Neuronal stem cell (in vitro differentiated cells): Measurements from ENCODE around the gene ILK.

Source experiments
- DNase-seq: peaks from one replicate; pipeline ENCODE4 v3.0.0-alpha.2; 2013; ENCODE audit warnings: low spot score
- H2AFZ ChIP-seq: one replicate; pipeline ENCODE4 v1.6.1; 2013; ENCODE audit warnings: mild to moderate bottlenecking, low read length, inconsistent platforms
- H2AK5ac ChIP-seq: 2 replicates; pipeline ENCODE4 v1.6.1; 2013; ENCODE audit warnings: low read depth, mild to moderate bottlenecking, inconsistent platforms, low read length, moderate library complexity, mixed read lengths
- H2BK120ac ChIP-seq: 2 replicates; pipeline ENCODE4 v1.6.1; 2013; ENCODE audit warnings: low read depth, mild to moderate bottlenecking, inconsistent platforms, low read length, moderate library complexity, mixed read lengths
- H2BK12ac ChIP-seq: one replicate; pipeline ENCODE4 v1.6.1; 2013; ENCODE audit warnings: low read length, inconsistent platforms
- H2BK15ac ChIP-seq: 2 replicates; pipeline ENCODE4 v1.6.1; 2013; ENCODE audit warnings: mild to moderate bottlenecking, low read length, inconsistent platforms, mixed read lengths
- H2BK5ac ChIP-seq: one replicate; pipeline ENCODE4 v1.6.1; 2013; ENCODE audit warnings: inconsistent platforms, mild to moderate bottlenecking, low read length, moderate library complexity
- H3K14ac ChIP-seq: one replicate; pipeline ENCODE4 v1.6.1; 2013; ENCODE audit warnings: low read length, inconsistent platforms
- H3K18ac ChIP-seq: 2 replicates; pipeline ENCODE4 v1.6.1; 2013; ENCODE audit warnings: low read length, inconsistent platforms
- H3K23ac ChIP-seq: 2 replicates; pipeline ENCODE4 v1.6.1; 2013; ENCODE audit warnings: low read depth, mild to moderate bottlenecking, mixed read lengths, low read length, inconsistent platforms; ENCODE audit not compliant: poor library complexity
- H3K27ac ChIP-seq: replicated peaks from 3 replicates; pipeline ENCODE4 v1.5.1; 2013; ENCODE audit warnings: low read length, inconsistent platforms
- H3K27me3 ChIP-seq, 3 experiments: 2 replicates each; pipeline ENCODE4 v1.6.1; 2013; ENCODE audit warnings: low read length in 3 of 3, mild to moderate bottlenecking in 2 of 3, inconsistent platforms in 1 of 3, low read depth in 1 of 3, mixed read lengths in 1 of 3, moderate library complexity in 1 of 3; ENCODE audit not compliant: control insufficient read depth in 3 of 3, insufficient read depth in 3 of 3
- H3K36me3 ChIP-seq, 2 donors: replicated peaks in 1 of 2; 2 replicates each; pipeline ENCODE4 v1.6.1; 2013; ENCODE audit warnings: low read length in 2 of 2; ENCODE audit not compliant: control insufficient read depth in 2 of 2, insufficient read depth in 2 of 2
- H3K4ac ChIP-seq: 2 replicates; pipeline ENCODE4 v1.6.1; 2013; ENCODE audit warnings: inconsistent platforms, mild to moderate bottlenecking, low read length, moderate library complexity
- H3K4me1 ChIP-seq, 2 donors: 1 replicate in 1 of 2; 2 replicates in 1 of 2; pipeline ENCODE4 v1.6.1; 2013; ENCODE audit warnings: low read length in 2 of 2, low read depth in 1 of 2; ENCODE audit not compliant: control insufficient read depth in 2 of 2, insufficient read depth in 1 of 2
- H3K4me2 ChIP-seq: one replicate; pipeline ENCODE4 v1.6.1; 2013; ENCODE audit warnings: mild to moderate bottlenecking, low read length, inconsistent platforms; ENCODE audit not compliant: insufficient read depth, poor library complexity, severe bottlenecking
- H3K4me3 ChIP-seq, 2 donors: 2 replicates each; pipeline ENCODE4 v1.5.1; 2013; ENCODE audit warnings: low read length in 2 of 2, mild to moderate bottlenecking in 2 of 2, inconsistent platforms in 1 of 2, moderate library complexity in 1 of 2
- H3K79me1 ChIP-seq: one replicate; pipeline ENCODE4 v1.6.1; 2013; ENCODE audit warnings: low read depth, mild to moderate bottlenecking, inconsistent platforms, low read length, moderate library complexity
- H3K9ac ChIP-seq: one replicate; pipeline ENCODE4 v1.6.1; 2013; ENCODE audit warnings: mild to moderate bottlenecking, low read depth, low read length, inconsistent platforms; ENCODE audit not compliant: poor library complexity
- H3K9me3 ChIP-seq, 2 donors: replicated peaks in 1 of 2; 2 replicates each; pipeline versions ENCODE3 to v1.6.1; 2013; ENCODE audit warnings: low read length in 2 of 2, mild to moderate bottlenecking in 2 of 2, inconsistent platforms in 1 of 2, low read depth in 1 of 2, mixed read lengths in 1 of 2, moderate library complexity in 1 of 2; ENCODE audit not compliant: control insufficient read depth in 2 of 2, insufficient read depth in 1 of 2
- H4K8ac ChIP-seq: one replicate; pipeline ENCODE4 v1.6.1; 2013; ENCODE audit warnings: low read depth, mild to moderate bottlenecking, inconsistent platforms, low read length, moderate library complexity
- H4K91ac ChIP-seq: one replicate; pipeline ENCODE4 v1.6.1; 2013; ENCODE audit warnings: low read length, low read depth, mild to moderate bottlenecking, inconsistent platforms; ENCODE audit not compliant: poor library complexity
- WGBS, 2 donors: extraction: QIAGEN DNeasy Blood & Tissue Kit; methylation state at CpG; one replicate each; pipeline ENCODE4 v1.1.7; 2013; ENCODE audit warnings: missing lambda C conversion rate in 2 of 2, mixed read lengths in 1 of 2; ENCODE audit not compliant: insufficient read length in 2 of 2, insufficient replicate concordance in 1 of 2; ENCODE audit errors: extremely low coverage in 2 of 2; 5-methylcytosine and 5-hydroxymethylcytosine counted together

ILK gene

GRCh38 chr11:6653097-6653496, 49.5 kb downstream of the ILK start:
- no peak for DNase-seq
- no peak overlapping the region for H3K23ac ChIP-seq
- H3K4me1 ChIP-seq: peaks cover 3 to 19% of the 10 kb centered on the region in 2 donors
- no peak overlapping the region for H2BK5ac ChIP-seq
- H4K91ac ChIP-seq: no peak overlapping the region
- H3K9ac ChIP-seq: no peak overlapping the region
- no peak overlapping the region for H2BK120ac ChIP-seq
- H3K4me2 ChIP-seq: no peak overlapping the region
- H3K4me3 ChIP-seq: no peak overlapping the region
- H2BK15ac ChIP-seq: no peak overlapping the region
- H4K8ac ChIP-seq: no peak overlapping the region
- H2AFZ ChIP-seq: no peak overlapping the region
- H3K36me3 ChIP-seq: peaks cover 0 to 60% of the 10 kb centered on the region in 2 donors
- WGBS, 2 donors: no CpG with 5 or more reads among the region's 1 CpG
- no peaks in the 10 kb centered on the region for H3K9me3 ChIP-seq
- H3K4ac ChIP-seq: no peak overlapping the region
- no peak overlapping the region for H3K14ac ChIP-seq
- no peaks in the 10 kb centered on the region for H3K79me1 ChIP-seq
- peaks cover 0 to 27% (median 3%) of the 10 kb centered on the region in 3 experiments for H3K27me3 ChIP-seq
- H2AK5ac ChIP-seq: no peak overlapping the region
- H3K27ac ChIP-seq: no peak overlapping the region
- no peak overlapping the region for H3K18ac ChIP-seq
- no peak overlapping the region for H2BK12ac ChIP-seq

GRCh38 chr11:6653656-6654055, 50.1 kb downstream of the ILK start:
- H3K27ac ChIP-seq: no peak overlapping the region
- DNase-seq: no peak
- no peak overlapping the region for H2BK120ac ChIP-seq
- no peak overlapping the region for H3K18ac ChIP-seq
- H3K9me3 ChIP-seq: no peaks in the 10 kb centered on the region
- no peak overlapping the region for H4K91ac ChIP-seq
- H3K9ac ChIP-seq: no peak overlapping the region
- H2AK5ac ChIP-seq: no peak overlapping the region
- no peak overlapping the region for H3K4me2 ChIP-seq
- H2BK12ac ChIP-seq: no peak overlapping the region
- H3K4me1 ChIP-seq: peaks cover 4 to 19% of the 10 kb centered on the region in 2 donors
- H2BK15ac ChIP-seq: no peak overlapping the region
- H4K8ac ChIP-seq: no peak overlapping the region
- H3K4ac ChIP-seq: no peak overlapping the region
- H3K4me3 ChIP-seq: no peak overlapping the region
- peaks cover 0 to 27% (median 3%) of the 10 kb centered on the region in 3 experiments for H3K27me3 ChIP-seq
- H3K14ac ChIP-seq: no peak overlapping the region
- H3K36me3 ChIP-seq: peaks cover 0 to 54% of the 10 kb centered on the region in 2 donors
- no peak overlapping the region for H3K23ac ChIP-seq
- WGBS, 2 donors: no CpG with 5 or more reads among the region's 2 CpGs
- H3K79me1 ChIP-seq: no peaks in the 10 kb centered on the region
- no peak overlapping the region for H2AFZ ChIP-seq
- no peak overlapping the region for H2BK5ac ChIP-seq

- Histone ChIP-seq H3K27me3 (peaks cover 0 to 27% (median 3%) of the 10 kb centered on the region in 3 experiments), H3K27ac (no peak overlapping the region), H3K79me1 (no peaks in the 10 kb centered on the region)
Measured at GRCh38 chr11:6654281-6655019, 50.9 kb downstream of the ILK start.

GRCh38 chr11:6655020-6655789, 51.6 kb downstream of the ILK start:
- no peak overlapping the region for H2BK12ac ChIP-seq
- H2AFZ ChIP-seq: peak overlapping the region; percentile 74
- no peaks in the 10 kb centered on the region for H3K79me1 ChIP-seq
- no peak overlapping the region for H3K23ac ChIP-seq
- peak overlapping the region; percentile 31 for H2AK5ac ChIP-seq
- WGBS, 2 donors: no CpG with 5 or more reads among the region's 84 CpGs
- H3K4me3 ChIP-seq: peak overlapping the region; percentile 84 to 88
- peaks cover 0 to 39% of the 10 kb centered on the region in 2 donors for H3K36me3 ChIP-seq
- no peak overlapping the region for H3K14ac ChIP-seq
- peak overlapping the region; percentile 87 for H3K9ac ChIP-seq
- no peak overlapping the region for H4K8ac ChIP-seq
- no peak overlapping the region for H2BK5ac ChIP-seq
- no peak overlapping the region for H4K91ac ChIP-seq
- peaks cover 8 to 19% of the 10 kb centered on the region in 2 donors for H3K4me1 ChIP-seq
- H3K27me3 ChIP-seq: peaks cover 0 to 27% (median 3%) of the 10 kb centered on the region in 3 experiments
- peak overlapping the region; percentile 60 for H3K4me2 ChIP-seq
- no peak overlapping the region for H3K27ac ChIP-seq
- H3K9me3 ChIP-seq: no peaks in the 10 kb centered on the region
- DNase-seq: no peak
- no peak overlapping the region for H2BK120ac ChIP-seq
- no peak overlapping the region for H2BK15ac ChIP-seq
- peak overlapping the region; percentile 78 for H3K18ac ChIP-seq
- H3K4ac ChIP-seq: no peak overlapping the region

More at GRCh38 chr11:6654281-6655019, 50.9 kb downstream of the ILK start:
- no peak overlapping the region for H3K4ac ChIP-seq
- no peaks in the 10 kb centered on the region for H3K9me3 ChIP-seq
- H3K9ac ChIP-seq: no peak overlapping the region
- H3K18ac ChIP-seq: no peak overlapping the region
- no peak overlapping the region for H3K4me2 ChIP-seq
- H2AK5ac ChIP-seq: peak overlapping the region; percentile 31
- H2AFZ ChIP-seq: peak overlapping the region; percentile 74
- DNase-seq: no peak
- H2BK120ac ChIP-seq: no peak overlapping the region
- H3K4me1 ChIP-seq: peaks cover 8 to 19% of the 10 kb centered on the region in 2 donors
- WGBS, 2 donors: no CpG with 5 or more reads among the region's 9 CpGs
- H4K8ac ChIP-seq: no peak overlapping the region
- H3K14ac ChIP-seq: no peak overlapping the region
- no peak overlapping the region for H2BK15ac ChIP-seq
- H3K36me3 ChIP-seq: peaks cover 0 to 46% of the 10 kb centered on the region in 2 donors
- H3K23ac ChIP-seq: no peak overlapping the region
- no peak overlapping the region for H2BK5ac ChIP-seq
- H4K91ac ChIP-seq: no peak overlapping the region
- peak overlapping the region; percentile 84 to 88 for H3K4me3 ChIP-seq
- H2BK12ac ChIP-seq: no peak overlapping the region
